ENCODE measurements around the gene ERGIC2.

- no peak for TF ChIP-seq CTCF (IDR thresholded peaks at IDR 0.05)
- no peak for TF ChIP-seq POLR2AphosphoS5 (IDR thresholded peaks at IDR 0.05)
- TF ChIP-seq POLR2A (IDR thresholded peaks at IDR 0.05), result no peak
Observed at GRCh38 chr12:29376118-29376517, 4.9 kb downstream of the ERGIC2 start.

Data from suprapubic skin (tissue), 4 donors.